GM21717 (cell line): ENCODE measurements around the gene TOR1AIP1.
"Not testable (repeated sequence)": the region's sequence is repeated elsewhere in the genome, so short reads cannot be mapped to it uniquely, and the experiment has no call there.

Experiments used
- ATAC-seq: cut with Tn5 transposase; IDR thresholded peaks from one replicate; pipeline ENCODE4 v1.9.1; 2021; ENCODE audit warnings: mild to moderate bottlenecking, moderate library complexity; ENCODE audit not compliant: unreplicated experiment

Gene TOR1AIP1, protein sequence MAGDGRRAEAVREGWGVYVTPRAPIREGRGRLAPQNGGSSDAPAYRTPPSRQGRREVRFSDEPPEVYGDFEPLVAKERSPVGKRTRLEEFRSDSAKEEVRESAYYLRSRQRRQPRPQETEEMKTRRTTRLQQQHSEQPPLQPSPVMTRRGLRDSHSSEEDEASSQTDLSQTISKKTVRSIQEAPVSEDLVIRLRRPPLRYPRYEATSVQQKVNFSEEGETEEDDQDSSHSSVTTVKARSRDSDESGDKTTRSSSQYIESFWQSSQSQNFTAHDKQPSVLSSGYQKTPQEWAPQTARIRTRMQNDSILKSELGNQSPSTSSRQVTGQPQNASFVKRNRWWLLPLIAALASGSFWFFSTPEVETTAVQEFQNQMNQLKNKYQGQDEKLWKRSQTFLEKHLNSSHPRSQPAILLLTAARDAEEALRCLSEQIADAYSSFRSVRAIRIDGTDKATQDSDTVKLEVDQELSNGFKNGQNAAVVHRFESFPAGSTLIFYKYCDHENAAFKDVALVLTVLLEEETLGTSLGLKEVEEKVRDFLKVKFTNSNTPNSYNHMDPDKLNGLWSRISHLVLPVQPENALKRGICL

DNA sequence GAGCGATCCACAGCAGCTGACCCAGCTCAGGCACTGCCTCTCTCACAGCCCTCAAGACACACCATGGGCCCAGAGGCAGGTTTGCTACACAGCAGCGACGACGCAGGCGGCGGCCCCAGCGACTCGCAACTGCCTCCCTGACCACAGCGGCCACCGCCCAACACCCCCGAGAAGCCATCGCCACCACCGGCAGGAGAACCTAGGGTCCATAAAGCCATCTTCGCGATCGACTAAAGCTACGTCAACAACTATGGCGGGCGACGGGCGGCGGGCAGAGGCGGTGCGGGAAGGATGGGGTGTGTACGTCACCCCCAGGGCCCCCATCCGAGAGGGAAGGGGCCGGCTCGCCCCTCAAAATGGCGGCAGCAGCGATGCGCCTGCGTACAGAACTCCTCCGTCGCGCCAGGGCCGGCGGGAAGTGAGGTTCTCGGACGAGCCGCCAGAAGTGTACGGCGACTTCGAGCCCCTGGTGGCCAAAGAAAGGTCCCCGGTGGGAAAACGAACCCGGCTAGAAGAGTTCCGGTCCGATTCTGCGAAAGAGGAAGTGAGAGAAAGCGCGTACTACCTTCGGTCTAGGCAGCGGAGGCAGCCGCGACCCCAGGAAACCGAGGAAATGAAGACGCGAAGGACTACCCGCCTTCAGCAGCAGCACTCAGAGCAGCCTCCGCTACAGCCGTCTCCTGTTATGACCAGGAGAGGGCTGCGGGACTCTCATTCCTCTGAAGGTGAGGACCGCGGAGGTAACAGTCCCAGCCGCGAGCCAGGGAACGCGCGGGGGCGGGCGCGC is at the start of gene TOR1AIP1:
TSS of gene TOR1AIP1 (plus strand) at position 33 of the 787 bp plus-strand sequence. CDS start at position 251, 218 bp downstream.
- peak; percentile 75 for ATAC-seq

DNA sequence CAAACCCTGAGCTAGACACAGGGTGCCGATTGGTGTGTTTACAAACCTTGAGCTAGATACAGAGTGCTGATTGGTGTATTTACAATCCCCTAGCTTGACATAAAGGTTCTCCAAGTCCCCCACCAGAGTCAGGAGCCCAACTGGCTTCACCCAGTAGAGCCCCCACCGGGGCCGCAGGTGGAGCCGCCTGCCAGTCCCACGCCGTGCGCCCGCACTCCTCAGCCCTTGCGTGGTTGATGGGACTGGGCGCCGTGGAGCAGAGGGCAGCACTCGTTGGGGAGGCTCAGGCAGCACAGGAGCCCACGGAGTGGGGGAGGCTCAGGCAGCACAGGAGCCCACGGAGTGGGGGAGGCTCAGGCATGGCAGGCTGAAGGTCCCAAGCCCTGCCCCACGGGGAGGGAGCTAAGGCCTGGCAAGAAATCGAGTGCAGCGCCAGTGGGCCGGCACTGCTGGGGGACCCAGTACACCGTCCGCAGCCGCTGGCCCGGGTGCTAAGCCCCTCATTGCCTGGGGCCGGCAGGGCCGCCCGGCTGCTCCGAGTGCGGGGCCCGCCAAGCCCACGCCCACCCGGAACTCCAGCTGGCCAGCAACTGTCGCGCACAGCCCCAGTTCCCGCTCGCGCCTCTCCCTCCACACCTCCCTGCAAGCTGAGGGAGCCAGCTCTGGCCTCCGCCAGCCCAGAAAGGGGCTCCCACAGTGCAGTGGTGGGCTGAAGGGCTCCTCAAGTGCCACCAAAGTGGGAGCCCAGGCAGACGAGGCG is 45.2 kb upstream of the TOR1AIP1 start:
- ATAC-seq, result not testable (repeated sequence)

DNA sequence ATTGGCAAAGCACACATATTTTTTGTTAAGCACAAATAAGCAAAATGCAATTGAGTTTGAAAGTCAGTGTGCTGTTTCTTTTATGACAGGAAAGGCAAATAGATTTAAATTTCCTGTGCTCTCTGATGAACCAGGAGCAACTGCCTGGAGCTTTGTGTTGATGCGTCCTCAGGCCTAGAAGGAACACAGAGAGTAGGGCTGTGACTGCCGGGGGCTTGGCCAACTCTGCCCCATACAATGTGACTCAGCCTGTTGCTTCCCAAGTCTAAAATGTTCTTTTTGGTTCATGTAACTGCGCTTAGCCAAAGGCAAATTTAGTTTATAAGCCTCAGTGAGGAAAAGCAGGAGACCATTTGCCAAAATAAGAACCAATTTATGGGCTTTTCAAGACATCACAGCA is 42.0 kb upstream of the TOR1AIP1 start:
- no peak for ATAC-seq

DNA sequence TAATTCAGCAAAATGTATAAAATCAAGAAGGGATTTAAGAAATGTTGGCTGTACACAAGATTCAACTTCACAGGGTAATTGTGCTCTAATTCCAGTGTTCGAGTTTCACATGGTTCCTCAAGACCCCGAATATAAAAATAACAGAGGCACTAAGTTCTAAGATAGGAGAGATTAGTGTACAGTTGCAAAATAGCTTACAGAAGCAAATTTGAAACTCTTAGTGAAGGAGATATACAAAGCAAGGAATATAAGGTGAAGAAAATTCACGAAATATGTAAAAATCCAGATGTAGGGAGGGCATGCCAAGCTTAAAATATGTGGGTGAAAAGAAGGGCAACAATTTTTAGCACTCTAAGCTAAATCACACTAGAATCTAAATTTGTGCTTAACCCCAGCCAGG is 33.9 kb upstream of the TOR1AIP1 start:
- no peak for ATAC-seq

DNA sequence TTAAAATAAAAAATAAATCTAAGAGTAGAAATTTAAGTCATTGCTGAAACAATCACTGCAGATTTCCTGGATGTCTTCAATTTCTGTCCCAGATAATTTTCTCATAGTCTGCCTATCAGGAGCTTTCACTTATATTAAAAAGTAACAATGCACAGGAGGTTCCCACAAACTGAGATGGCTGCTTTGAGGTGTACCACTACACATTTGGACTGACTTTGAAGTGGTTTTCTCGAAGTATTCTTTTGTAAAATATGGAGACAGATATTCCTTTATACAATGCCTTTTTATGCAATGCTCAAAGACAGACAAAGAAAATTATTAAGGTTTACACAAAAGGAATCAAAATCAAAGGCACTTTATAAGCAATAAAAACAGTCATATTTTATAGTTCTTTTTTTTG is 29.0 kb upstream of the TOR1AIP1 start:
- ATAC-seq, result no peak

DNA sequence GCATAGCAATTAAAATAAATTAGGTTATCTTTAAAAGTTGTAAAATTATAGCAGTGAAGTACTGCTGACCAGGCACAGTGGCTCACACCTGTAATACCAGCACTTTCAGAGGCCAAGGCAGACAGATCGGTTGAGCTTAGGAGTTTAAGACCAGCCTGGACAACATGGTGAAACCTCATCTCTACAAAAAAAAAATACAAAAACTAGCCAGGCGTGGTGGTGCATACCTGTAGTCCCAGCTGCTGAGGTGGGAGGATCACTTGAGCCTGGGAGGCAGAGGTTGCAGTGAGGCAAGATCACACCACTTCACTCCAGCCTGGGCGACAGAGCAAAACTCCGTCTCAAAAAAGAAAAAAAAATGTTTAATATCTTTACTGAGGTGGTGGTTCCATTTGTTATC is 26.3 kb upstream of the TOR1AIP1 start:
- ATAC-seq, result not testable (repeated sequence)

DNA sequence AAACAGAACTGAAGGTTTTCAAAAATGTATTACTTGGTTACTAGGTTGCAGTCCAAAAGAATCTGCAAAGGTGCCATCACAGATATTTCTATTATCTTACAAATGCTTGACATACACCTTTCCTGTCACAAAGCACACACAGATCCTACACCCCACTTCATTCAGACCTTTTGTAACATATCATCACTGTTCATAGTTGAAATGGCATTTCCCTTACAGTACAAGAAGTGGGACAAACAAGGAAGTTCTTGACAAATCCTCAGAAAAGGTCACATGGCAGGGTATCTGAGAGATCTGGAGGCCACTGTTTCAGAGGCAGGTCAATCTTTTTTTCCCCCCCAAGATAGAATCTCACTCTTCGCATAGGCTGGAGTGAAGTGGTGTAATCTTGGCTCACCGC is 25.8 kb upstream of the TOR1AIP1 start:
- ATAC-seq, result no peak

DNA sequence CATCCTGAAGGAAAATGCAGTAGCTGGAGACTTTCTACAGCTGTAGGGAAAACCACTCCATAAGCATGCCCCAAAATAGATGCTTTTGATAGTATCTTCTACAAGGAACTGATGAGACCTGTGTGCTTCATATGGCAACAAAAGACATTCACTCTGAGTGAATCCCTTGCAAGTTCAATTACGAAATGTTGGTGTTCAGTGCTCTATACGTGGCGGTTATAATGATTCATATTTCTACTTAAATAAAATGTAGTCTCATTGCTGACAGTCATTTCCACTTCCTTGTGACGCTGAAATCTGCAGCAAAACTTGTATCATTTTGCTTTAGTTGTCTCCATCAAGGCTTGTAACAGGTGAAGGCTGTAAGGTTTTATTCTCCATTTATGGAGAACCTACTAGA is 25.1 kb upstream of the TOR1AIP1 start:
- ATAC-seq, result no peak

DNA sequence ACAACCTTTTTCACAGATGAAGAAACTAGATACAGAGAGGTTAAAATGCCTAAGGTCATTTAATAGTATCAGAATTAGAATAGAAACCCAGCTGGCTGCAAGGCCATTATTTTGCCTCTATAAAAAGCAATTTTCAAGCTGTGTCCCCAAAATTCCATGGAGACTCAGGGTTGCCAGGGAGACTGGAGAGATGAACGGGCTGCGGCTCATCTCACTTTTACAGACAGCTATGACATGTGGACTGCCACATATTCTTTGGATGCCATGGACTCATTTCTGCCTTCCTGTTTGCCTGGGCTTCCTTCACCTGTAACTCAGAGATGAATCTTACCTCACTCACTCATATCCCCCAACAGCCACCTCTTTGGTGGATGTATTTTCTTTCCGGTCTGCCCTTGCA is 21.4 kb upstream of the TOR1AIP1 start:
- no peak for ATAC-seq

DNA sequence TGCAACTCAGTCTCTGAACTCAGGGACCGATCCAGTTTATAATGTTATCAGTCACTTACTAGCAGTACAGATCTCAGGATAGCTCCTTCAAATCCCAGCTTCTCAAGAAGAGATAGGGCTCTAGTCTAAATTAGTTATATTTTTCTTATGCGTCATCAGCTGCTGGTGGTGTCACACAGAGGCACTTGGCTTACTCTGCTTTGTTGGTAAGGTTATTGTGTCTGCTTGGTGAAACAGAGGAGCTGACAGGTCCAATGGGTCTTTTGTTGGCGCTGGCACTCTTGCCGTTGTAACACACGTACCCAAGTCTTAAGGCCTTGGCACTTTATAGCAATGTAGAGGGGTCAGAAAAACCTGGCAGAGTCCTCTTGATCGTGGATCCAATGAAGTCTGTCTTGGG is 16.7 kb upstream of the TOR1AIP1 start:
- ATAC-seq, result no peak

DNA sequence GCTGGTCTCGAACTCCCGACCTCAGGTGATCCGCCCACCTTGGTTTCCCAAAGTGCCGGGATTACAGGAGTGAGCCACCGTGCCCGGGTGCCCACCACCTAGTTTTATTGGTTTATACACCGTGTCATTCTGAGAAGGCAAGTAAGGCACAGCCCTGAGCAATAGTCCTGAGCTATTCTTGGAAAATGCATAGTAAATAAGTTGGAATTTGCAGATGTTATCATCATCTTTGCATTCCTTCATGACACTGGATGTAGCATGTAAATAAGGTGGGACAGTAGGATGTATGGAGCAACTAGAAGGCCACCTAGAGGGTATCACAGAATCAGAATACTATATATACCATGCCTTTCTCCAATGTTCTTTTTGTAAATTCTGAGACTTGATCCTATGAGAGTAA is 15.5 kb upstream of the TOR1AIP1 start:
- ATAC-seq, result no peak

DNA sequence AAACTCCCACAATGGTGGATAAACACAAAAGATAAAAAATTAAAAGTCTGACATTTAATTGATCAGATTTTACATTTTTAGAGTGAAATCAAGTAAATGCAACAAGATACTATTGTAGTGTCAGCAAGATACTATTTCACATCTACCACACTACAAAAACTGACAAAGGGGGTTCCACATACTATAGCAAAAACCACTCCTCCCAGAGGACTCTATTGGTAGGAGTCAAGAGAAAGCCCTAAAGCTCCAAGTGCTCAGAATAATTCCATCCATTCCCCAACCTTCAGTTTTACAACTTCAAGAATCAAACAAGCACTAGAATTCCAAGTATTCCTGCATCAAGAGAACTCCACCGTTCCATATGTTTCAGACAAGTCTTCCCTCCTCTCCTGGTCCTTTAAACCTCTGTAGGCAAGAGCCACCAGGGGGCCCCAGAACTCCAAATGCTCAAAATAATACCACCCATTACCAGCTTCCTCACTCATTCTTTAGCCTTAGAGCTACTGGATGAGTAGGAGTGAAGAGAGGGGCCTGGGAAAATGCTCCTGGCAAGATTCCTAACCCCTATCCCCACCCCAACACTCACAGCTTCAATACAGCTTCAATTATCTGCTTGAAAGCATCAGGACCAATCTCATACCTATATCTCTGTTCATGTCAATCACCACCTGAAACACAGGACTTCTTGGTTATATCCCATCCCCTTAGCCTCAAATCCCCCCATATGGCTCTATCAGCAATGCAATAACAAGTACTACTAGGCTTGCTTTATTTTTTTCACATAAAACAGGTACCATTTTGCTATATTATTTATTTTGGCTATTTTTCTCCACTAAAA is 14.4 kb upstream of the TOR1AIP1 start:
- peak; percentile 53 for ATAC-seq

DNA sequence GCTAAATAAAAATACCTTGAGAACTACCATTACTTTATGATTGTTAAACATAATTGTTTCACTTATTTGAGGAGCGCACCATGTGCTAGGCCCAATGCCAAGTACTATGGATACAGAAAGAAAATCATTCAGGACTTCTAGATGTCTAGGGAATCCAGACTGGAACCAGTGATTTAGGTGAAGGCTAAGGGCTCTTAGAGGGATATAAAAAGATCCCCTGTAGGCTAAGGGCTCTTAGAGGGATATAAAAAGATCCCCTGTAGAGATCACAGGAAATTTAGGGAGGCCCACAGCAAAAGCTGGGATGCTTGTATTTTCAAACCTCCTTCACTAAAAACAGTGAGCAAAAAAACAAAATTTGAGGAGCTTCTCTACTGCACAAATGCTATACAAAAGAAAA is 11.2 kb upstream of the TOR1AIP1 start:
- no peak for ATAC-seq

DNA sequence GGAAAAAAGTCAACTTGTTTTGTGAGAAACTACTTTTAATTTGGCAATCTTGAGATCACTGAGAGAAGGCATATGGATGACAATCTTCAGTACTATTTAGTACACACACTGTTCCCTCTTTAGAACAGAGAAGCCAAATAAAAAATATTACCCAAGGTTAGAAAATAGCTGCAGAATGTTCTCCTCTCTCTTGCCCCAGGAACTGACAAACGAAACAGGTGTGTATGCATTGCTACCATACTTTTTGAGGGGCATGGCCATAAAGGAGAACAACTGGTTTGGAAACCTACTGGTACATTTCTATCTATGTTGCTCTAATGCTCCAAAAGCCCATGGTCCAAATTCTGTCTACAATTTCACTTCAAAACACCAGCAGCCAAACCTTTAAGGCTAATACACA is 10.1 kb upstream of the TOR1AIP1 start:
- ATAC-seq, result no peak

DNA sequence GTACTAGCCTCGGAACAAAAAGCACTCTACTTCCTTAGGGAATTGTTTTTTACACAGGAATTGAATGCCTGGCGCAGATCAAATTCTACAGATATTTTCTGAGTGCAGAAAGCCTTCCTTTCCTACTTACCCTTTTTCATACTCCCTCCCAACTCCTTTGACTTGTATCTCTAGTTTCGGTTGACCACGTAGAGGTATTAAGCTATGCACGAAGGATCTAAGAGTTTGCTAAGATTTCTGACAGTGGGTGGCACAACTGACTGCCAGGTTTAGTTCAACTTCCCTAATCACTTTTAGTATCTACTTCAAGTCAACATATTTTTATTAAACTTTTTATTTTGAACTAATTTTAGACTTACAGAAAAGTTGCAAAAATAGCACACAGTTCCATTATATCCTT is 9.5 kb upstream of the TOR1AIP1 start:
- no peak for ATAC-seq

DNA sequence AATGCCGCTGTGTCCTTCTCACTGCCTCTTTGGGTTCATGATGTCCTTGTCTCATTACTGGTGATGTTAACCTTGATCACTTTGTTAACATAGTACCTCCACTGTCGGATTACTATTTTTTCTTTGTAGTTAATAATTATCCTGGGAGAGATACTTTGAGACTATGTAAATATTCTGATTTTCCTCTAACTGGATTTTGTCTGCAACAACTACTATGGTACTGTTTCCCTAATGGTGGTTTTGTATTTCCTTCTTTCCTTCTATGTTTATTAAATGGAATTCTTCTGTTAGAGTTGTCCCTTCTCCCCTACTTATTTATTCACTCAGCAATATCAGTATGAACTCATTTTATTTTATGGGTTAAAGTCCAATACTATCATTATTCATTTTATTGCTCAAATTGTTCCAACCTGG is 8.6 kb upstream of the TOR1AIP1 start:
- ATAC-seq, result no peak

DNA sequence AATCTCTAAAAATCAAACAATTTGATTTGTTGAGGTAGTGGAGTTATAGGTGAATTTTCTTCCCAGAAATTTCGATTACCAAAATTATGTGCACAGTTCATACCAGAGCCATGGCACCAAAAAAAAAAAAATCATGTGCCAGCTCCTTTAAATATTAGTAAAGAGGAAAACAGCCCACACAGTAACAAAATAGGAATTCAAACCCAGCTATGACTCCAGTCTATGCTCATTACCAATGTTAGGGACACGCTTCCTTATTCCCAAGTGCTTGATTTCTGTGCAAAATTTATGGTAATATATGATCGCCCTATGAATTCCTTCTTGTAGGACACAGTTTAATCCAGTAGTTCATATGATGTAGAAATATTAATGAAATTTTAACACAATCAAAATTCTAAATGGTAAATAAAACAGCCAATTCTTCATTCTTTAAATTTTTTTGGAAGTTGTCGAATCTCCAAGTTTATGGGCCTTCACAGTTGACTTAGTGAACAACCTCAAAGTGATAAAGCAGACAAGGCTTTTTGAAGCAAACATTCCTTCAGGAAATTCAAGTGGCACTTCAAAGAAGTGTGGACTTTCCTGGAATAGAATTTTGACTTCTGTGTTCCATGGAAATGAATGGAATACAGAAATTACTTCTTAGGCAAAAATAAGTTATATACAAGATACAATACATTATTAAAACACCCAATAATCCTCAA is 6.3 kb upstream of the TOR1AIP1 start:
- ATAC-seq, result no peak

DNA sequence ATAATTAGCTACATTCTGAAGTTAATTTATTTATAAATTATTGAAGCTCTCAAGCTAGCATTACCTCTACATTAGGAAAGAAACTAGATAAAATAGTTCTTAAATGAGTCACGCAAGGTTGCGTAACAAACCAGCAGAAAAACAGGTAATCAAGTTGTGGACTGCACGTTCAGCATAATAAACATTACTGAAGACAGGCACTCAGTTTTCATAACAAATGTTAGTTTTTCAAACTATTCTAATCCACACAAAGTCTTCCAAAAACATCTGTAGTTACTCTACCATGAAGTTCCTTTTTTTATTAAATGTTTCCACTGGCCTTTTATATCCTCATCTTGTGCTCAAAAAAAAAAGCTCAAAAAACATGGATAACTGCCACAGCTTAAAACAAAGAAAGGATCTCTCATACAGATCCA is 5.8 kb upstream of the TOR1AIP1 start:
- no peak for ATAC-seq

DNA sequence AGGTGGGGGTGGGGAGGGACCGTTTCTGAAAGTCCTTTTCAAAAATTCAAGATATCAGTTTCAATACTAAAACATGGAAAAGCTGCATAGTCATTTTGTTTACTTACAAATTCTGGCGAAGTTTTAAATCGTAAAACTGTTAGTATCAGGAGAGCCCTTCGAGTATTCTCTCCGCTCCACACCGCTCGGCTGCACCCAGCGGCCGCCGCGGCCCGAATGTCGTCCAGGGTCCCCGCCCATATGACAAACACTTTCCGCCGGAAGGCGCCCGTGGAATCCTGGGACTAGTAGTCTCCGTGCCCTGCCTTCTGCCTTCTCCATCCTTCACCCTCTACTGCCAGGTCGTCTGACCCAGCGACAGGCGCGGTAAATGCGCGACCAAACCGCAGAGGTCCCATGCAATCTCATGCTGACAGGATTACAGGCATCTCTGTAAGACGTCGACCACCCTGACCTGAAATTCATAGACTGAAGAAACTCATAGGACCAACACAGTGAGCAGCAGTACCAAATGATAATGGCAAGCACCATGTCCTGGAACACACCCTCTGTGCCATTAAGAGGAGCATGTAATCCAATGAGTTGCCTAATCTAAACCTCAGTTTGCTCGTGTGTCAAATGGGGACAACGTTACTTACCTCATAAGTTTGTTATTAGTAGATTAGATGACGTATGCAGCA is 4.4 kb upstream of the TOR1AIP1 start, which contains the start of gene TOR1AIP2:
TSS of gene TOR1AIP2 (minus strand) at position 218 of the 680 bp plus-strand sequence. CDS start 25,138 bp downstream, outside the sequence.
- peak; percentile 69 for ATAC-seq
